PC-9 (cell line): ENCODE data around the gene THEMIS2.

Experiments used
- EZH2 ChIP-seq: fragments of 200-600 bp; sonication (generic); IDR thresholded peaks from 2 replicates; pipeline ENCODE4 v1.8.0; 2017; ENCODE audit warnings: antibody characterized with exemption, low read depth
- TF ChIP-seq, protein P1 (sequence below): fragments of 200-600 bp; sonication (generic); conservative IDR thresholded peaks from 2 replicates; pipeline ENCODE4 v1.6.1; 2017; ENCODE audit warnings: mixed run types, antibody characterized with exemption, mild to moderate bottlenecking, moderate library complexity

GRCh38 chr1:27858072-27858948, 14.0 kb upstream of the THEMIS2 start:
- TF ChIP-seq, protein P1, sequence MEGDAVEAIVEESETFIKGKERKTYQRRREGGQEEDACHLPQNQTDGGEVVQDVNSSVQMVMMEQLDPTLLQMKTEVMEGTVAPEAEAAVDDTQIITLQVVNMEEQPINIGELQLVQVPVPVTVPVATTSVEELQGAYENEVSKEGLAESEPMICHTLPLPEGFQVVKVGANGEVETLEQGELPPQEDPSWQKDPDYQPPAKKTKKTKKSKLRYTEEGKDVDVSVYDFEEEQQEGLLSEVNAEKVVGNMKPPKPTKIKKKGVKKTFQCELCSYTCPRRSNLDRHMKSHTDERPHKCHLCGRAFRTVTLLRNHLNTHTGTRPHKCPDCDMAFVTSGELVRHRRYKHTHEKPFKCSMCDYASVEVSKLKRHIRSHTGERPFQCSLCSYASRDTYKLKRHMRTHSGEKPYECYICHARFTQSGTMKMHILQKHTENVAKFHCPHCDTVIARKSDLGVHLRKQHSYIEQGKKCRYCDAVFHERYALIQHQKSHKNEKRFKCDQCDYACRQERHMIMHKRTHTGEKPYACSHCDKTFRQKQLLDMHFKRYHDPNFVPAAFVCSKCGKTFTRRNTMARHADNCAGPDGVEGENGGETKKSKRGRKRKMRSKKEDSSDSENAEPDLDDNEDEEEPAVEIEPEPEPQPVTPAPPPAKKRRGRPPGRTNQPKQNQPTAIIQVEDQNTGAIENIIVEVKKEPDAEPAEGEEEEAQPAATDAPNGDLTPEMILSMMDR: peak; percentile 91
- TF ChIP-seq EZH2: no peak
